Neural progenitor cell (in vitro differentiated cells): ENCODE results near the gene KRTAP26-1. TPM values are rescaled to one million over a fixed set of nuclear protein-coding genes. Genes with fewer than 3 reads are reported as not detected.

ENCODE experiments used
- DNase-seq: peaks from one replicate; pipeline ENCODE4 v3.0.0-alpha.2; 2016; ENCODE audit warnings: low spot score
- H2AFZ ChIP-seq: fragments of 200-600 bp; sonication (generic); replicated peaks from 2 replicates; pipeline ENCODE4 v1.6.1; 2016; ENCODE audit warnings: antibody characterized with exemption
- H3F3A ChIP-seq: fragments of 200-600 bp; sonication (generic); 2 replicates; pipeline ENCODE4 v1.6.1; 2016; ENCODE audit warnings: antibody characterized with exemption, low read depth
- H3K27ac ChIP-seq: fragments of 200-600 bp; sonication (generic); 2 replicates; pipeline ENCODE4 v1.5.1; 2016; ENCODE audit warnings: mild to moderate bottlenecking
- H3K27me3 ChIP-seq: fragments of 200-600 bp; sonication (generic); 2 replicates; pipeline ENCODE4 v1.6.1; 2016; ENCODE audit warnings: mild to moderate bottlenecking, moderate library complexity
- H3K36me3 ChIP-seq: fragments of 200-600 bp; sonication (generic); 2 replicates; pipeline ENCODE4 v1.5.1; 2016
- H3K4me1 ChIP-seq: fragments of 200-600 bp; sonication (generic); 2 replicates; pipeline ENCODE4 v1.6.1; 2016; ENCODE audit warnings: mixed run types
- H3K4me2 ChIP-seq: fragments of 200-600 bp; sonication (generic); 2 replicates; pipeline ENCODE4 v1.6.1; 2016
- H3K4me3 ChIP-seq: fragments of 200-600 bp; sonication (generic); 2 replicates; pipeline ENCODE4 v1.5.1; 2016
- H3K79me2 ChIP-seq: fragments of 200-600 bp; sonication (generic); 2 replicates; pipeline ENCODE4 v1.6.1; 2016; ENCODE audit warnings: low read depth
- H3K9ac ChIP-seq: fragments of 200-600 bp; sonication (generic); 2 replicates; pipeline ENCODE4 v1.6.1; 2016
- H3K9me3 ChIP-seq: fragments of 200-600 bp; sonication (generic); 2 replicates; pipeline ENCODE4 v1.5.1; 2016; ENCODE audit warnings: low read depth
- H4K20me1 ChIP-seq: fragments of 200-600 bp; sonication (generic); 2 replicates; pipeline ENCODE4 v1.6.1; 2016; ENCODE audit warnings: low read depth
- H3K27ac Mint-ChIP-seq: 3 replicates; pipeline ENCODE4 v1.8.0; 2021; ENCODE audit warnings: mixed read lengths
- H3K27me3 Mint-ChIP-seq: 2 replicates; pipeline ENCODE4 v1.8.0; 2022; ENCODE audit warnings: low read depth, mild to moderate bottlenecking, inconsistent platforms, moderate library complexity, mixed read lengths; ENCODE audit not compliant: insufficient read depth
- H3K36me3 Mint-ChIP-seq: 3 replicates; pipeline ENCODE4 v1.8.0; 2021; ENCODE audit warnings: mixed read lengths
- H3K4me1 Mint-ChIP-seq: 3 replicates; pipeline ENCODE4 v1.8.0; 2021; ENCODE audit warnings: mixed read lengths
- H3K4me3 Mint-ChIP-seq: 3 replicates; pipeline ENCODE4 v1.8.0; 2021; ENCODE audit warnings: mild to moderate bottlenecking, moderate library complexity, mixed read lengths
- H3K9me3 Mint-ChIP-seq: 3 replicates; pipeline ENCODE4 v1.8.0; 2020; ENCODE audit warnings: mixed read lengths
- CTCF ChIP-seq: fragments of 200-600 bp; sonication (generic); IDR thresholded peaks from 2 replicates; pipeline ENCODE4 v1.5.1; 2017; ENCODE audit warnings: antibody characterized with exemption, mild to moderate bottlenecking
- EZH2 ChIP-seq: fragments of 200-600 bp; sonication (generic); IDR thresholded peaks from 2 replicates; pipeline ENCODE4 v1.6.1; 2017; ENCODE audit warnings: antibody characterized with exemption, mild to moderate bottlenecking, moderate library complexity
- EZH2phosphoT487 ChIP-seq: fragments of 200-600 bp; sonication (generic); IDR thresholded peaks from 2 replicates; pipeline ENCODE4 v1.6.1; 2017; ENCODE audit warnings: antibody characterized with exemption
- total RNA-seq: library from RNA; depleted of rRNA; stranded (reverse); fragments of >200 nt; gene quantifications from 2 replicates; pipeline ENCODE4 v1.2.3, GENCODE V29; 2015; ENCODE audit warnings: low replicate concordance

Gene KRTAP26-1
- total RNA-seq, 1 donor from 2014 or later, result not detected

DNA sequence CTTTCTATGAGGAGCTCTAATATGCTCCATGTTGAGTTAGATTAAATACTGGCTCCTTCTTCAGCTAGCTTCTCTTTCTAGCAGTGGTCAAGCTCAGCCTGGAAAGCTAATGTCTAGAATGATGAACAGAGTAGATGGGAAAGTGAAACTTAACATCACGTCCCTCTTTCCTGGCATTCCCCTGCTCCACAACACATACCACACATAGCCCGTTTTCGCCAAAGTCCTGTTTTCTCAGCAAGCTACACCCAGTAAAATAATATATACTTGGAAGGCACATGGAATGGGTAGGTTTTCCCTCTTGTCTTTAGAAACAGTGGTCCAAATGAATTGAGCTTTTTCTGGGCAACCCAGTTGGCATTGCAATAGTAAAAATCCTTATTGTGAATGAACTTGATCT lies 13.6 kb upstream of the KRTAP26-1 start:
- Histone ChIP-seq H4K20me1 (no peaks in the 10 kb centered on the region), H3K27me3 (no peaks in the 10 kb centered on the region), H3K9me3 (no peaks in the 10 kb centered on the region), H3K4me1 (no peaks in the 10 kb centered on the region), H3F3A (no peaks in the 10 kb centered on the region), H3K4me2 (no peak overlapping the region), H3K9ac (no peak overlapping the region), H3K4me3 (no peak overlapping the region), H2AFZ (no peak overlapping the region), H3K79me2 (no peaks in the 10 kb centered on the region), H3K27ac (no peak overlapping the region), H3K36me3 (no peaks in the 10 kb centered on the region)
- Mint-ChIP-seq H3K9me3 (no peaks in the 10 kb centered on the region), H3K4me1 (no peaks in the 10 kb centered on the region), H3K36me3 (no peaks in the 10 kb centered on the region), H3K4me3 (no peak overlapping the region), H3K27ac (no peak overlapping the region), H3K27me3 (peaks cover 2% of the 10 kb centered on the region)
- no peak for DNase-seq
- TF ChIP-seq EZH2, result no peak
- no peak for TF ChIP-seq CTCF

- H3K4me1 ChIP-seq, result no peaks in the 10 kb centered on the region
Observed at GRCh38 chr21:30332681-30333080, 12.6 kb upstream of the KRTAP26-1 start.

GRCh38 chr21:30329203-30329875 lies 9.2 kb upstream of the KRTAP26-1 start:
- H3K4me1 Mint-ChIP-seq, result no peaks in the 10 kb centered on the region

More at GRCh38 chr21:30332681-30333080, 12.6 kb upstream of the KRTAP26-1 start:
- H2AFZ ChIP-seq, result no peak overlapping the region
- no peaks in the 10 kb centered on the region for H3F3A ChIP-seq
- H3K4me3 Mint-ChIP-seq, result no peak overlapping the region
- H4K20me1 ChIP-seq, result no peaks in the 10 kb centered on the region
- no peaks in the 10 kb centered on the region for H3K36me3 Mint-ChIP-seq
- no peaks in the 10 kb centered on the region for H3K27me3 ChIP-seq
- H3K4me2 ChIP-seq, result no peak overlapping the region
- TF ChIP-seq EZH2phosphoT487, result no peak
- no peak overlapping the region for H3K4me3 ChIP-seq
- H3K9me3 ChIP-seq, result no peaks in the 10 kb centered on the region
- no peaks in the 10 kb centered on the region for H3K79me2 ChIP-seq
- H3K27ac ChIP-seq, result no peak overlapping the region
- H3K27me3 Mint-ChIP-seq, result peaks cover 2% of the 10 kb centered on the region
- DNase-seq, result no peak
- H3K4me1 Mint-ChIP-seq, result no peaks in the 10 kb centered on the region
- H3K9me3 Mint-ChIP-seq, result no peaks in the 10 kb centered on the region
- H3K9ac ChIP-seq, result no peak overlapping the region
- no peaks in the 10 kb centered on the region for H3K36me3 ChIP-seq
- H3K27ac Mint-ChIP-seq, result no peak overlapping the region

More at GRCh38 chr21:30329203-30329875, 9.2 kb upstream of the KRTAP26-1 start:
- Mint-ChIP-seq H3K36me3 (no peaks in the 10 kb centered on the region), H3K9me3 (peaks cover 8% of the 10 kb centered on the region), H3K27me3 (peaks cover 2% of the 10 kb centered on the region), H3K27ac (no peak overlapping the region), H3K4me3 (no peak overlapping the region)
- Histone ChIP-seq H3K4me1 (no peaks in the 10 kb centered on the region), H3K9ac (no peak overlapping the region), H3K9me3 (no peaks in the 10 kb centered on the region), H3K27ac (no peak overlapping the region), H3K36me3 (no peaks in the 10 kb centered on the region), H3K79me2 (no peaks in the 10 kb centered on the region), H4K20me1 (no peaks in the 10 kb centered on the region), H3K4me2 (no peak overlapping the region), H3F3A (no peaks in the 10 kb centered on the region), H2AFZ (no peak overlapping the region), H3K4me3 (no peak overlapping the region), H3K27me3 (no peaks in the 10 kb centered on the region)
- TF ChIP-seq EZH2 (no peak), CTCF (no peak), EZH2phosphoT487 (no peak)
- DNase-seq, result no peak
